GM19099 (cell line): Measurements from ENCODE around the gene VPS26B.

Experiments
- POLR2A ChIP-seq: IDR thresholded peaks from 3 replicates; pipeline ENCODE4 v1.6.1; 2011; ENCODE audit warnings: low read depth; ENCODE audit not compliant: insufficient read length; ENCODE audit errors: extremely low read depth

Gene VPS26B

GRCh38 chr11:134283461-134284230, 59.2 kb downstream of the VPS26B start:
- TF ChIP-seq POLR2A: no peak

DNA sequence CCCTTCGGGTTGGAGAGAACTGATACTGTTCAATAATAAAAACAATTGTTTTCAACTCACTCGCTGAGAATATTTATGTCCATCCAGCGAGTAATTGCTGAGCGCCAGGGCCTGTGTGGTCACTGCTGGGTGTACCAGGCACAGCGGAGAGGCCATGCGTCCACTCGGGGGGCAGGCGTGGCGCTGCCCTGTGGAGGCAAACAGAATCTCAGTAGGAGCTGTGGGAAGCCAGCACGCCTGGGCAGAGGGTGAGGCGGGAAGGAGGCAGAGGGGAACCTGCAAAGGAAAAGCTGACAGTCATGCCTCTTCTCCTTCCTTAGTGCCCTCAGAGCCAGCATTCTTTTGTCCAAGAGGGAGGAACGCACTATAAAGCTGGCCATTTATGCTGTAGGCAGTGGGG, 63.1 kb downstream of the VPS26B start:
- TF ChIP-seq POLR2A: no peak

DNA sequence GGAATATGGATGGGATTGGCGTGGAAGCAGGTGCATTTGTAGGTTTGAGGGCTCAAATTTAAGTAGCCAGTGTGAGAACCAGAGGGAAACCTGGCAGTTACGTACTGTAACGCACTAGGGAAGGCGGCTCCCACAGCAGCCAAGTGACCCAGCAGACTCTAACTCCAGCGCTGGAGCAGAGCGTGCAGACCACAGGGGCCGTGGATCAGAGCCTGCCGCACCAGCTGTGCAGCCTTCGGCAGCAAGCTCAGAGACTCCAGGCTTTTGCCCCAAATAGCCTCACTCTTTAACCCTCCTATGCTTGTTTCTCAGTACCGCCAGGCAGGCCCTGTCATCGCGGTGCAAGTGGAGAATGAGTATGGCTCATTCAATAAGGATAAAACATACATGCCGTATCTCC, 64.0 kb downstream of the VPS26B start:
- TF ChIP-seq POLR2A: no peak

DNA sequence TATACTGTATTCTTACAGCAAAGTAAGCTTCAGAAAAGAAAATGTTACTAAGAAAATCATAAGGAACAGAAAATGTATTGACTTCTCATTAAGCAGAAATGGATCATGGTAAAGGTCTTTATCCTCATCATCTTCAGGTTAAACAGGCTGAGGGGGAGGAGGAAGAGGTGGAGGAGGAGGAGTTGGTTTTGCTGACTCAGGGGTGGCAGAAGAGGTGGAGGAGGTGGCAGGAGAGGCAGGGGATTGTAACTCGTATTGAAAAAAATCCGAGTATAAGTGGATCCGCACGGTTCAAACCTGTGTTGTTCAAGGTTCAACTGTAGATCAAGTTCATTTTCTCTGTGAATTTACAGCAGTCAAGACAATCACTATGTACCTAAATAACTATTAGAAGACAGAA, 64.7 kb downstream of the VPS26B start:
- TF ChIP-seq POLR2A: no peak

DNA sequence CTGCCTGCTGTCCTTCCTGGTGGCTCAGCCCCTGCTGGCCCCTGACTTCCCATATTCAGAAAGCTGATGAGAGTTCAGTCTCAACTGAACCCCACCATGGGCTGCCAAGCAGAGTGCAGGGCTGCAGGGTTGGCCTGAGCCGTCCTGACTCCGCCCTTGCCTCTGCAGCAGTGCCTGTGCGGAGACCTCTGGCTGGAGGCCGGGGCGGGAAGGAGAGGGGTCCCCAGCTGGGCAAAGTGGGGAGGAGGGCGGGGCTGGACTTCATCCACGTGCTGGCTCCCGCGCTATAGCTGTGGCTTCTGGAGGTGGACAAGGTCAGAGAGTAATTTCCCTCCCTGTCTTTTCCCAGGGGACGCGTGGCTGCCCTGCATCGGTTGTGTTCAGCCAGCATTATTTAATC, 65.3 kb downstream of the VPS26B start:
- no peak for TF ChIP-seq POLR2A

GRCh38 chr11:134290646-134291045, 66.2 kb downstream of the VPS26B start:
- no peak for TF ChIP-seq POLR2A

- TF ChIP-seq POLR2A: no peak
These were observed 66.7 kb downstream of the VPS26B start for GRCh38 chr11:134291196-134291595.

GRCh38 chr11:134292661-134293060, 68.2 kb downstream of the VPS26B start:
- no peak for TF ChIP-seq POLR2A

DNA sequence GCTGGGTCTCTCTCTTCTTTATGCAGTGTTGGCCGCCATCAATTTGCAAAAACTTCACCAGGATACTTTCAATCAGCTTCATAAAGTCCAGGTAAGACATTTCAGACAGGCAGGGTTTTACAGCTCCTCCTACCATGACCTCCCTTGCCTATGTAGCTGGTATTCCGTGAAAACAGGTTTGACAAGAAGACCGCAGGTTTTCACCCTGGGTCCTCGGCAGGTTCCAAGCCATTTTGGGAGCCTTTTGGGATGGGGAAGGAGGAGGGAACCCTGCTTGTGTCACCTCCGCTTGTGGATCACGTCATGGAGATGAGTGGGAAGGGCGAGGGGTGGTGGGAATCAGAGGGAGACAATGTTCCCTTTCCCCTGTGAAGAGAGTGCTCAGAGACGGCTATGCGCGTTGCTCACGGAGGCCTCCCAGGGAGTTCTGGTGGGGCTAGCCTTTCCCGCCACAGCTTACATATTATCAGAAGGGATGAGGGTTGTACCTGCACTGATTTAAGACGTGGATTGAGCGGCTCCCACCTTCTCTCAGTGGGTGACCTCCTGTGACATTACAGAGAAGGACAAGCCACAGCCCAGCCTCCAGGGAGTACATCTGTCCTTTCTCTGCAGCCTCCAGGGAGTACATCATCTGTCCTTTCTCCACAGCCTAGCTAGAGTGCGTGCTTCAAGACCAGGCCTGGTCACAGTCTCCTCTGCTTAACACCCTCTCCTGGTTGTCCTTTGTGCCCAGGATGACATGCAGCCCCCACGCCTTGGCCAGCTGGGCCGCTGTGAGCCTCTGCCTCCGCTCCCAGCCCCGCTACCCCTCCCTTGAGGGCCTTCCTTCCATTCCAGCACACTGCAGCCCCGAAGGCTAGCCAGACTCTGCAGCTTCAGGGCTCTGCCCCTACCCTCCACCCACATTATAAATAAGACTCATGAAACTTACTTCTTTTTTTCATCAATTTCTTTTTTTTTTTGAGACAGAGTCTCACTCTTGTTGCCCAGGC, 68.9 kb downstream of the VPS26B start:
- no peak for TF ChIP-seq POLR2A

DNA sequence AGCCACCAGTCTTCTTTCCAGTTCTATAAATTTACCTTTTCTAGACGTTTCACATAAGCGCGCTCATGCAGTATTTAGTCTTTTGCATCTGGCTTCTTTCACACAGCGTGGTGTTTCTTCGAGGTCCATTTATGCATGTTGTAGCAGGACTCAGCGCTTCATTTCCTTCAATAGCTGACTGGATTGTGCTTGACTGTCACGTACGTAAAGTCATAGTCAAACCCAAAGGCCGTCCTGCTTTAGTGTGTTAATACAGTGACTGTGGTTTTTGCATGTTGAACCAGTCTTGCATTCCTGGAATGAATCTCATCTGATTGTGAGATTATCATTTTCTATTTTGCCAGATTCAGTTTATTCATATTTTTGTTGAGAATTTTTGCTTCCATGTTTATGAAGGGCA, 70.2 kb downstream of the VPS26B start:
- no peak for TF ChIP-seq POLR2A
